GM12801 (cell line): ENCODE data around the gene BMP6.

Source experiments
- TF ChIP-seq, protein P1 (sequence below): IDR thresholded peaks from one replicate; pipeline ENCODE4 v1.5.1; 2011; ENCODE audit warnings: control low read depth; ENCODE audit not compliant: insufficient read length; ENCODE audit errors: extremely low read depth

BMP6 gene

DNA sequence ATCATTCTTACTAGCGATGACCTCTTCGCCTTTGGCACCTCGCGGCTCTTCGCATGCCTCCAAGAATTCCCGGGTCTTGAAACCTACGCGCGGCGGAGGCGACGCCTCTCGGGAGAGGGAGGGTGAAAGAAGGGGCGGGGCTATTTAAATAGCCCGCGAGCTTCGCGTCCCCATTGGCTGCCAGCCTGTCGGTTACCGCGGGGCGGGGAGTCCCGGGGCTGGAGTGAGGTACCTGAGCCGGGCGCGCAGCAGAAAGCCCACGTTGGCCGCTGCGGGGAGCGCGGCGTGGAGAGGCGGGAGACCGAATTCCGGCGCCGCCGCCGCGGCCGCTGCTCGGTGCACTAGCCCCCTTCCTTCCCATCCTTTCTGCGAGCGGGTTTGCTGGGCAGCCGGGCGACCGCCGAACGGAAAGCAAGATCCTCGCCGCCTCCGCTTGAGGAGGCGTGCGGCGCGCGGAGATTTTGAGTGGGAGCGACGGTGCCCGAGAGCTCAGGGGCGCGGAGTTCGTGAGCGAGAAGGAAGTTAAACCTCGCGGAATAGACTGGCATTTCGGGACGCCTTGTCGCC is at the start of gene BMP6:
BMP6 (plus strand) TSS at position 251 of the 567 bp plus-strand sequence. CDS start 857 bp downstream, outside the sequence.
- TF ChIP-seq, protein P1, sequence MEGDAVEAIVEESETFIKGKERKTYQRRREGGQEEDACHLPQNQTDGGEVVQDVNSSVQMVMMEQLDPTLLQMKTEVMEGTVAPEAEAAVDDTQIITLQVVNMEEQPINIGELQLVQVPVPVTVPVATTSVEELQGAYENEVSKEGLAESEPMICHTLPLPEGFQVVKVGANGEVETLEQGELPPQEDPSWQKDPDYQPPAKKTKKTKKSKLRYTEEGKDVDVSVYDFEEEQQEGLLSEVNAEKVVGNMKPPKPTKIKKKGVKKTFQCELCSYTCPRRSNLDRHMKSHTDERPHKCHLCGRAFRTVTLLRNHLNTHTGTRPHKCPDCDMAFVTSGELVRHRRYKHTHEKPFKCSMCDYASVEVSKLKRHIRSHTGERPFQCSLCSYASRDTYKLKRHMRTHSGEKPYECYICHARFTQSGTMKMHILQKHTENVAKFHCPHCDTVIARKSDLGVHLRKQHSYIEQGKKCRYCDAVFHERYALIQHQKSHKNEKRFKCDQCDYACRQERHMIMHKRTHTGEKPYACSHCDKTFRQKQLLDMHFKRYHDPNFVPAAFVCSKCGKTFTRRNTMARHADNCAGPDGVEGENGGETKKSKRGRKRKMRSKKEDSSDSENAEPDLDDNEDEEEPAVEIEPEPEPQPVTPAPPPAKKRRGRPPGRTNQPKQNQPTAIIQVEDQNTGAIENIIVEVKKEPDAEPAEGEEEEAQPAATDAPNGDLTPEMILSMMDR, result no peak

DNA sequence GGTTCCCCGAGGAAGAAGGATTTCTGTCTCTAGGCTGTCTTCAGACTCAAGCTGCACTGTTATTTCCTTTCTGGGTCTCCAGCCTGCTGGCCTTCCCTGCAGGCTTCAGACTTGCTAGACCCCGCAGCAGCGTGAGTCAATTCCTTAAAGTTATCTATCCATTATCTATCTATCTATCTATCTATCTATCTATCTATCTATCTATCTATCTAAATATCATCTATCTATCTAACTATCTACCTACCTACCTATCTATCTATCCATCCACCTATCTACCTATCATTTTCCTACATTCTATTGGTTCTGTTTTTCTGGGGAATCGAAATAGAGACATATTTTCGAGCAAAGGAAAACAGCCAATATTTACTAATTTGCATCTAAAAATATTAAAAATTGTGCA is 48.7 kb upstream of the BMP6 start:
- TF ChIP-seq, protein P1, result no peak

DNA sequence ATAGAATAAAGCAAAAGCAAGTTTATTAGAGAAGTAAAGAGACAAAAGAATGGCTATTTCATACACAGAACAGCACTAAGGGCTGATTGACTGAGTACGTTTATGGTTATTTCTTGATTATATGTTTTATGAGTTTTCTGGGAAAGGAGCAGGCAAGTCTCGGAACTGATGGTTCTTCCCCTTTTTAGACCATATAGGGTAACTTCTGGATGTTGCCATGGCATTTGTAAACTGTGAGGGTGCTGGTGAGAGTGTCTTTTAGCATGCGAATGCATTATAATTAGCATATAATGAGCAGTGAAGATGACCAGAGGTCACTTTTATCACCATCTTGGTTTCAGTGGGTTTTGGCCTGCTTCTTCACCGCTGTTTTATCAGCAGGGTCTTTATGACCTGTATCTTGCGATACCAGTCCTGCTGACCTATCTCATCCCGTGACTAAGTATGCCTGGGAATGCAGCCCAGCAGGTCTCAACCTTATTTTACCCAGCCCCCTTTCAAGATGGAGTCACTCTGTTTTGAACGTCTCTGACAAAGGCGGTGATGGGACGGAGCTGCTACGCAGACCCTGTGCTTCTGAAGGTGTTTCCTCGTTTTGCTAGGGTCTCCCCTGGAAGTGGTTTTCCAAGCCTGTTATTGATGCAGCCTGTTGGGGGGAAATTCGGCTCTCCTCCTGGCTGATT is 45.4 kb upstream of the BMP6 start:
- TF ChIP-seq, protein P1, result no peak

DNA sequence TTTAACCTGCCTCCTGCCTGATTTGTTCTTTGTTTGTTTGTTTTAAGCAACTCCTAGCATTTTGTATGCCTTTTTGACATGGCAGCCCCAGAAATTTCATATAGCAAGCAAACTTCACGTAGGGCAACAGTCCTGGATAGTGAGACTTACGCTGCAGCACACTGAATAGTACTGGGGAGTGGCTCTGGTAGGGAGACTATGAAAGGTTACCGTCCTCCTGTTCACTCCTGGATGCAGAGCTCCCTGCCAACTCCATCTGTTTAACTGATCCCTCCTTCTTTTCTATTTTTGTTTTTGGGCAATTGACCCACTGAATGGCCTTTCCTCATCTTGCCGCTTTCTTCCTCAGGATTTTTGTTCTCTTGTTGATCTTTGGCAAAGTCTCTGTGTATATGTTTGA is 44.5 kb upstream of the BMP6 start:
- TF ChIP-seq, protein P1, result no peak

DNA sequence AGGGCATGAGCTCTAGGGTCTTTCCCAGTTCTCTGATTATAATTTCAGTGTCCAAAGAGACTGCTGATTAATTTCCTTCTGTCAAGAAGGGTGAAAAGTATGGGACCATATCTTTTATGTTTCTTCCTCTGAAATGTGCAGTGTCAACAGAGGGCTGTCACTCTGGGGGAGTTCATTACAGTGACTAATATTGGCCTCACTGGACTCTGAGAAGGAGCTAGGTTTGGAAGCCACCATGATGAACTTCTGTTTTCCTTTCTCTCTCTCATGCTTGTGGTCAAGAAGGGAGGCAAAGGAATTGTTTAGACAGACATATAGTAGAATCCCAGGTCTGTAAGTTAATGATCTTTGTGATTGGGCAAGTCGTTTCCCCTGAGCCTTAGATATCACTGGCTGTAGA is 41.8 kb upstream of the BMP6 start:
- TF ChIP-seq, protein P1, result no peak

DNA sequence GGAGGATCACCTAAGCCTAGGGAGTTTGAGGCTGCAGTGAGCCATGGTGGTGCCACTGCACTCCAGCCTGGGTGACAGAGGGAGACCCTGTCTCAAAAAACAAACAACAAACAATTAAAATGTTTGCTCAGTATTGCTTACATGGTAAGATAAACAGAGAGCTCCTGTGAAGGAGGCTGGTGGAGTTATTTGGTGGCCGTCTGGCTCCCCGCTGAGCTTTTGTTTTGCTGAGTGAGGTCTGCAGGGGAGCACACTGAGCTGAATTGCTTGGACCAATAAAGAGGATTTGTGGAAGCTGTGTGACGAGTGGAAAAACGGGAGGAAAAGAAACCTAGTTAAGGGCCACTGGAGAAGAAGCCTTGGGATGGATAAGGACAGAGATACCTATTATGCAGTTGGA is 41.1 kb upstream of the BMP6 start:
- TF ChIP-seq, protein P1, result no peak

DNA sequence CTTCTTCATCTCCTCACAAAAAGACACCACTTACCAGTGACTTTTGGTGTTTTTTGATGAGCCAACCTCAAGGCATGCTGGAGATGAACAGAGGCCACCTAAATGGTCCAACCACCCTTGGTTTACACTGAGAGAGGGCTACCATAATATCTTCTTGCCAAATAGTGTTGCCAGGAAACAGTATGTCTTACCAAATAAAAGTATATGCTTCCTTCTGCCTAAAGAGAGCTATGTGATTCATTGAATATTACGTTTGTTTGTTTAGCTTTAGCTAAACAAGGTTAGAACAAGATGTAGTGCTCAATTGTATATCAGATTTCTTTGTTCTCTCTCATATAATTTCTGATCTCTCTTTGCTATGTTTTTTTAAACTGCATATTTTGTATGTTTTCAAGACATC is 40.6 kb upstream of the BMP6 start:
- TF ChIP-seq, protein P1, result no peak
